Inflammatory macrophage treated with lipopolysaccharide for 4 hours (primary cell): ENCODE results near the gene ABCA13.

Experiments used
- DNase-seq: peaks from one replicate; pipeline ENCODE4 v3.0.0-alpha.2; 2020

ABCA13 gene

DNA sequence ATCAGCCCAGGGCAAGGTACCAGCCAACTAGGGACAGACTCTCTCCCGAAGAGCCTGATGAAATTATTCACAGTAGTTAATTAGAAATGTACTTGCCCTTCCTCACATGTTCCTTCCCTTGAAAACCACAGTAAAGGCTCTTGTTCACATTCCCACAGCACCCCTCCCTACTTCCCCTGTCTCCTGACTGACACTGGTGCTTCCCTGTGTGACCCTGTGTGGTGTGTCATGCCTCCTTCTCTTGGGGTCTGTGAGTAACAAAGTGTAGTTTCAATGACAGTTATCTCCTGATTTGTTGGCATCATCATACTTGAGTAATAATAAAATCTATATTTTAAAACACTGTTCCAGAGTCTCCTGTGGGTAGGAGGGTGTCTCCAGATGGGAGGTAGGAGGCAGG, 209.7 kb downstream of the ABCA13 start:
- peak; percentile 48 for DNase-seq

GRCh38 chr7:48381571-48381970, 210.3 kb downstream of the ABCA13 start:
- no peak for DNase-seq

GRCh38 chr7:48384180-48384752, 213.0 kb downstream of the ABCA13 start:
- no peak for DNase-seq

GRCh38 chr7:48387932-48388331, 216.7 kb downstream of the ABCA13 start:
- DNase-seq, result no peak

GRCh38 chr7:48388911-48389310, 217.7 kb downstream of the ABCA13 start:
- peak; percentile 27 for DNase-seq

- peak; percentile 84 for DNase-seq
Measured at GRCh38 chr7:48389977-48390376, 218.7 kb downstream of the ABCA13 start.

- peak; percentile 81 for DNase-seq
Measured at GRCh38 chr7:48390388-48391327, 219.4 kb downstream of the ABCA13 start.

GRCh38 chr7:48398191-48398590, 226.9 kb downstream of the ABCA13 start:
- DNase-seq, result no peak

DNA sequence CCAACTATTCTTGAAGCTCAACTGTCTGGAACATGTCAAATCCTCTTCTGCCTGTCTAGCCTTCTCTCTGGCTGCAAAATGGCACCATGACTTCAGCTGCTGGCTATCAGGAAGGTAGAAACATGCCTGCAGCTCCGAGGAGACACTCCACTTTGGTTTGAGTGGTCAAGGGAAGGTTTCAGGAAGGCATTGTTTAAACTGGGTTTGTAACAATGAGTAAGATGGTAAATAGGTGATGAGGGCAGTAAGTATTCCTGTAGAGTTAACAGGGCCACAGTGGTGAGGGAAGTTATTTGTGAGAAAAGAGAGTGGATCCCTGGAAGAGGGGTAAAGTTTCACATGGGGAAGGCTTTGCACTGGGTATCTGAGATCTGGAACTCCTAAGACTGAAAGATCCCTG, 231.5 kb downstream of the ABCA13 start:
- no peak for DNase-seq

DNA sequence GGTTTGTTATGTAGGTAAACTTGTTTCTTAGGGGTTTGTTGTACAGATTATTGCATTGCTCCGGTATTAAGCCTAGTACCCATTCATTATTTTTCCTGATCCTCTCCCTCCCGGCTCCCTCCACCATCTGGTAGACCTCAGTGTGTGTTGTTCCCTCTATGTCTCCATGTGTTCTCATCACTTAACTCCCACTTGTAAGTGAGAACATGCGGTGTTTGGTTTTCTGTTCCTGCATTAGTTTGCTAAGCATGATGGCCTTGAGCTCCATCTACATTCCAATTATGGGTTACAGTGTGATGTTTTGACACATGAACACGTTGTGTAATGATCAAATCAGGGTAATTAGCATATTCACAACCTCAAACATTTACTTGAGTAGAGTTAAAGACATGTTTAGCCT, 237.5 kb downstream of the ABCA13 start:
- DNase-seq, result no peak

DNA sequence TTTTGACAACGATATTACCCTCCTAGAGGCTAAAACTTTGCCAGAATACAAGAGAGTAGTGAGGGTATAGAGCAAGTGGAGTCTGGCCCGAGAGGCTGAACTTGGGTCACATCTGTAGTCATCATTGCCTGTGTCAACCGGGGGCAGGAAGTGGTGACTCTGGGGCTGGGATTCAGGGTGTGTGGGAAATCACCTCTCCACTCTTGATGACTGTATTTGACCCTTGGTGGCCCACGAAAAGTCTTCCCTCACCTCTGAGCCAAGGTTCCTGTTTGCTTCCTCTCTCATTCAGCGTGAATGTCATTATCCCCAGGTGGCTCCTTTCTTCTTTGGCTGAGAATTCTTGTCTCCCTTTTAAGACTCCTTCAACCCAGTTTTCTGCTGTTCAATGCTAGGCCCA, 240.4 kb downstream of the ABCA13 start:
- peak; percentile 5 for DNase-seq

- DNase-seq, result no peak
Measured at GRCh38 chr7:48414011-48414732, 242.9 kb downstream of the ABCA13 start.

GRCh38 chr7:48416327-48416908, 245.2 kb downstream of the ABCA13 start:
- DNase-seq, result no peak

- no peak for DNase-seq
Measured at GRCh38 chr7:48419401-48419800, 248.1 kb downstream of the ABCA13 start.

DNA sequence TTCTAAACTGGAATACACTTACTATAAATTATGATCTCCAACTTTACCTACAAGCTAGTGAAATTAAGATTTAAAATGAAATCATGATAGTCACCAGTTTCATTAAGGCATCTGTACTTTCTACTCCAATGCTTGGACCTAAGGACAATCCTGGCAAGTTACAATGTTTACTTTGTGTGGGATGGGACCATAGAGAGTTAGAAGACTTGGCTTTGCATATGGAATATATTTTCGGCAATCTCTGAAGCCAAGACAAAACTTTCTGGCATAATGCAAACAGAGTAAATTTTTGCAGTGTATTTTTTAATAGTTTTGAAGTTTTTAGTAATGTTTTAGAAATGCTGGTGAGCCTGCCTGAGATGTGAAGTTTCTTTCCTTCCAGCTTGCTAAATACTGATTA, 248.9 kb downstream of the ABCA13 start:
- DNase-seq, result no peak

- DNase-seq, result no peak
Measured at GRCh38 chr7:48421357-48421756, 250.1 kb downstream of the ABCA13 start.

DNA sequence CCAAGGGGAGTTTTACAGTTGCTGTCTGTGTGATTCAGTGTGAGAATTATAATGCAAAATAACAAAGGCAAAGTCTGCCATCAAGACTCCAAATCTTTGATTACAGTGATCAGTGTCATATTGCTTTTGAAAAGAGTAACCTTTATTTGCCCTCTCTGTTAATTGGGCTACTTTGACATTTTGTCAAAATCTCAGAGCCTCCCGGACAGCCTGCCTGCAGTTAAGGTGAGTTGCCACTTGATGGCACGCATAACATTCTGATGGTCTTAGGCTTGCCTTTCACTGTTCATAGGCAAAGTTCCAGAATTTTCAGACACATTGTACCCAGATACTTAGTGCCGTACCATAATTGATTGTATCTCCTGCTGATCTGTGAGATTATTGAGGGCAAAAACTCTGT, 253.5 kb downstream of the ABCA13 start:
- DNase-seq, result no peak

DNA sequence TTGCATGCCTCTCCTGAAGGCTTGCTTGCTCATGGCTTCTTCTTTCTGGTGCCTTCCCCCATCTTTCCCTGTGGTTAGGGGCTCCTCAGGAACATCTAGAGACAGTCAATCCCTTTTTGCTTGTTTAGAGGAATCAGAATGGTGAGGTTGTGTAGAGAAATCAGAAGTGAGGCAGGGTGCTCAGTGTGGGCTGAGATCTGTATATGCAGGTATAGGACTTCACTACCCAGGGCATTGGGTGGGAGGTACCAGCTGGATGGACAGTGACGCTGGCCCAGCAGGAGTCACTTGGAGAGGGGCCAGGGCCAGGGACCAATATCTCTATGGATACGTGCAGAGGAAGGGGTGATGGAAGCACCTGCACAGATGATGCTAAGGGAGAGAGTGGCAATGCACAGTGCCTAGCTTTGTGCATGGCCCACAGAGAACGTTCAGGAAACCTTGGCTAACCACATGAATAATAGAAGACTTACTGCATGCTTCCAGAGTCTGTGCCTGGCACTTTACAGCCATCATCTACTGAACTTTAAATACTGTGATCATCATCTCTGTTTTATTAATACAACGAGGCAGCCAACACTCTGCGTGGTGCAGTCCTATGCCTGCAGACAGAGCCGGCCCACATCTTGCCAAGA, 255.2 kb downstream of the ABCA13 start:
- DNase-seq, result no peak

DNA sequence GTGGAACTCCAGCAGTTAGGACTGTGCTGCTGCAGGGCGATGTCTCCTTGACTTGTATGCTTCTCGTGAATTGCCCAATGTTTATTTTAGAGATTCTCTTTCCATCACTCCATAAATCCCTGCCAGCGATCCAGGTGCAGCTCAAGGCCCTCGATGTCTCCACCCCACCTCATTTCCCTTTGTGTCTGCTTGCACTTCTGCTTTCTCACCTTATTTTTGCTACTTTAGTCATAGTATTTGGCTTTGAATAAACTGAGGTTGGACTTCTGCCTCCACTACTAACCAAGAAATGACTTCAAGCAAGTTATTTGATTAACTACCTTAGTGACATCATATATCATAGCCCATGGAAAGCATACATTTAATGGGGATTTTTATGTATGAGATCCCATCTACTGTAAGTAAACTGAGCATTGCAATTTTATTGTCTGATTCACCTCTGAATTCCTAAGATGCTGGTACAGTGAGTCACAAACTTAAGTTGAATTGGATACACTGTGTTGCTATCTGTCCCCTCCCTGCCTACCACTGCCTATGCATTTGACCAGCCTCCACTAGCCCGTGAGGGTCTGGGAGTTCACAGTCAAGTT, 255.8 kb downstream of the ABCA13 start:
- DNase-seq, result no peak

GRCh38 chr7:48427671-48428070, 256.4 kb downstream of the ABCA13 start:
- DNase-seq, result no peak

GRCh38 chr7:48428091-48428684, 256.9 kb downstream of the ABCA13 start:
- no peak for DNase-seq

GRCh38 chr7:48429117-48429516, 257.9 kb downstream of the ABCA13 start:
- DNase-seq, result no peak
